ENCODE data around the gene UBL5. TPM values are rescaled to one million over a fixed set of nuclear protein-coding genes. Genes with fewer than 3 reads are reported as not detected.

UBL5 gene
- total RNA-seq, 2 donors from 2014 or later: 113 to 120 TPM

DNA sequence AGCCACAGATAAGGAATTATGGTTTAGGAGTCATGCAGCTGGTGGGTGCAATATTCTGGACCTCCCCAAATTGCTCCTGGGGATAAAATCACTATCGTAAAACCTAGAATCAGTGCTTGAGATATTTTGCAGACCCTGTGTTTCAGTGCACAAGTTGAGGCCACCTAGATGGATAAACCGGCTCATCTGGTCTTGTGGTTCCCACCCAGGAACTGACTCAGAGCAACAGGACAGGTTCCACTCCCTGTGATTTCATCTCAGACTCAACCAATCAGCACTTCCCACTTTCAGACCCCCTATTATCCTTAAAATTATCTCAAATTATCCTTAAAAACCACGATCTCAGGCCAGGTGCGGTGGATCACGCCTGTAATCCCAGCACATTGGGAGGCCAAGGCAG is 29.8 kb upstream of the UBL5 start:
- Histone ChIP-seq H3K4me1 (peaks cover 3% of the 10 kb centered on the region), H3K27me3 (no peaks in the 10 kb centered on the region), H3K36me3 (replicated peaks in 1 of 2; ENCODE audit: insufficient read depth in 1 of 2, low read depth in 2 of 2) (no peaks in the 10 kb centered on the region), H3K4me3 (no peak overlapping the region), H3K9me3 (no peaks in the 10 kb centered on the region), H3K27ac (no peak overlapping the region)
- 72 to 75% methylated on average over 3 to 5 of the region's 5 CpGs for WGBS, 2 donors
- ATAC-seq (no peak), DNase-seq (no peak)
- no peak for TF ChIP-seq CTCF (IDR thresholded peaks at IDR 0.05)
- TF ChIP-seq POLR2A (IDR thresholded peaks at IDR 0.05): no peak
- intact Hi-C loops (cut with DNase I): loop anchor here (10.0 kb wide), 1 partner anchor 173 kb away; the partner anchor contains the start of gene ZNF561

- H3K4me3 ChIP-seq: no peak overlapping the region
- DNase-seq: no peak
- intact Hi-C loops (cut with DNase I): loop anchor here (10.0 kb wide), 1 partner anchor 174 kb away; the partner anchor contains the start of gene ZNF561
- no peaks in the 10 kb centered on the region for H3K36me3 ChIP-seq (replicated peaks in 1 of 2; ENCODE audit: insufficient read depth in 1 of 2, low read depth in 2 of 2)
- H3K4me1 ChIP-seq: peaks cover 3% of the 10 kb centered on the region
- no peaks in the 10 kb centered on the region for H3K9me3 ChIP-seq
- no peaks in the 10 kb centered on the region for H3K27me3 ChIP-seq
- no peak for TF ChIP-seq CTCF (IDR thresholded peaks at IDR 0.05)
- TF ChIP-seq POLR2A (IDR thresholded peaks at IDR 0.05): no peak
- no peak overlapping the region for H3K27ac ChIP-seq
- no peak for ATAC-seq
These were observed 28.6 kb upstream of the UBL5 start for GRCh38 chr19:9799162-9799561.

- WGBS, 2 donors: 90 to 93% methylated on average over 10 of the region's 10 CpGs
- no peak overlapping the region for H3K4me3 ChIP-seq
- no peak for DNase-seq
- no peak for ATAC-seq
- H3K27me3 ChIP-seq: no peaks in the 10 kb centered on the region
- intact Hi-C loops (cut with DNase I): loop anchor here (5.0 kb wide), 1 partner anchor 595 kb away; no protein-coding TSS in a partner anchor
- H3K9me3 ChIP-seq: no peaks in the 10 kb centered on the region
- H3K36me3 ChIP-seq (replicated peaks in 1 of 2; ENCODE audit: insufficient read depth in 1 of 2, low read depth in 2 of 2): no peaks in the 10 kb centered on the region
- H3K4me1 ChIP-seq: no peaks in the 10 kb centered on the region
- no peak overlapping the region for H3K27ac ChIP-seq
- TF ChIP-seq POLR2A (IDR thresholded peaks at IDR 0.05): no peak
These were observed 25.7 kb upstream of the UBL5 start for GRCh38 chr19:9801976-9802375.

- Histone ChIP-seq H3K27ac (no peak overlapping the region), H3K36me3 (replicated peaks in 1 of 2; ENCODE audit: insufficient read depth in 1 of 2, low read depth in 2 of 2) (peaks cover 0 to 19% of the 10 kb centered on the region in 2 donors), H3K27me3 (no peaks in the 10 kb centered on the region), H3K9me3 (no peaks in the 10 kb centered on the region), H3K4me3 (no peak overlapping the region), H3K4me1 (no peaks in the 10 kb centered on the region)
- ATAC-seq (no peak), DNase-seq (no peak)
- TF ChIP-seq POLR2A (IDR thresholded peaks at IDR 0.05) (no peak), CTCF (IDR thresholded peaks at IDR 0.05) (no peak)
- 96 to 100% methylated on average over 3 of the region's 3 CpGs for WGBS, 2 donors
- intact Hi-C loops (cut with DNase I): no loop called here
These were observed 20.9 kb upstream of the UBL5 start for GRCh38 chr19:9806803-9807202.

DNA sequence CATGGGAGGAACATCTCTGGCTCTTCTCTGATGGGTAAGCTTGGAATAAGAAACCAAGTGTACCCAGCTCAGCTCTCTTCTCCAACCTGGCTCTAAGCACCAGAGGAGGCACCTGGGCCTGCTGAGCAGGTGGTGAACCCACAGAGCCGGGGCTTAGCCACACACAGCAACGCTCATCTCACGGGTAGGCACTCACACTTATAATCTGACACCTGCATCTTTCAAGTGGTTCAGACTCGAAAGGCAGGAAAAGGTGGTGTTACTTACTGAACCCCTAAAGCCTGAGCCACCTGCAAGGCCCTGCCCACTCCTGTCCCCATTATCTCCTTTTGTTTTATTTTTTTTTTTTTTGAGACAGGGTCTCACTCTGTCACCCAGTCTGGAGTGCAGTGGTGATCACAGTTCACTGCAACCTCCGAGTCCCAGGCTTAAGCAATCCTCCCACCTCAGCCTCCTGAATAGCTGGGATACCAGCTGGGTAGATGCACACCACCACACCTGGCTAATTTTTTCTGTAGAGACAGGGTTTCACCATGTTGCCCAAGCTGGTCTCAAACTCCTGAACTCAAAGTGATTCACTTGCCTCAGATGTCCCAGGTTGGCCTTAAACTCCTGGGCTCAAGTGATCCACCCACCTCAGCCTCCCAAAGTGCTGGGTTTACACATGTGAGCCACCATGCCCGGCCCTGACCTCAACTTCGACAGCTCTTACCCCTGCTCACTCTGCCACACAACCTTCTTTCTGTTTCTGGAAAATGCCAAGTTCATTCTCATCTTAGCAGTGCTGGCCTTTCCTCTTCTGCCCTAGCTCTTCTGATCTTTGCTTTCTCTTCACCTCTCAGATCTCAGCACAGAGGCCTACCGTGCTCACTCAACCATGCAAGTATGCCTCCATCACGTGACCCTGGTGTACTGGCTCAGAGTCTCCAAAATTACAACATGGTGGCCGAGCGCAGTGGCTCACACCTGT is 18.6 kb upstream of the UBL5 start:
- Histone ChIP-seq H3K27ac (no peak overlapping the region), H3K36me3 (replicated peaks in 1 of 2; ENCODE audit: insufficient read depth in 1 of 2, low read depth in 2 of 2) (peaks cover 0 to 19% of the 10 kb centered on the region in 2 donors), H3K27me3 (no peaks in the 10 kb centered on the region), H3K4me1 (no peaks in the 10 kb centered on the region), H3K4me3 (no peak overlapping the region), H3K9me3 (no peaks in the 10 kb centered on the region)
- 88 to 96% methylated on average over 11 of the region's 11 CpGs for WGBS, 2 donors
- TF ChIP-seq POLR2A (IDR thresholded peaks at IDR 0.05) (no peak), CTCF (IDR thresholded peaks at IDR 0.05) (no peak)
- ATAC-seq (no peak), DNase-seq (no peak)
- intact Hi-C loops (cut with DNase I): no loop called here
